GM12801 (cell line): ENCODE data around the gene UNC13C.

ENCODE experiments used
- TF ChIP-seq, protein P1 (sequence below): IDR thresholded peaks from one replicate; pipeline ENCODE4 v1.5.1; 2011; ENCODE audit warnings: control low read depth; ENCODE audit not compliant: insufficient read length; ENCODE audit errors: extremely low read depth

The UNC13C gene

GRCh38 chr15:53974813-53975212 is 3.4 kb upstream of the UNC13C start:
- TF ChIP-seq, protein P1, sequence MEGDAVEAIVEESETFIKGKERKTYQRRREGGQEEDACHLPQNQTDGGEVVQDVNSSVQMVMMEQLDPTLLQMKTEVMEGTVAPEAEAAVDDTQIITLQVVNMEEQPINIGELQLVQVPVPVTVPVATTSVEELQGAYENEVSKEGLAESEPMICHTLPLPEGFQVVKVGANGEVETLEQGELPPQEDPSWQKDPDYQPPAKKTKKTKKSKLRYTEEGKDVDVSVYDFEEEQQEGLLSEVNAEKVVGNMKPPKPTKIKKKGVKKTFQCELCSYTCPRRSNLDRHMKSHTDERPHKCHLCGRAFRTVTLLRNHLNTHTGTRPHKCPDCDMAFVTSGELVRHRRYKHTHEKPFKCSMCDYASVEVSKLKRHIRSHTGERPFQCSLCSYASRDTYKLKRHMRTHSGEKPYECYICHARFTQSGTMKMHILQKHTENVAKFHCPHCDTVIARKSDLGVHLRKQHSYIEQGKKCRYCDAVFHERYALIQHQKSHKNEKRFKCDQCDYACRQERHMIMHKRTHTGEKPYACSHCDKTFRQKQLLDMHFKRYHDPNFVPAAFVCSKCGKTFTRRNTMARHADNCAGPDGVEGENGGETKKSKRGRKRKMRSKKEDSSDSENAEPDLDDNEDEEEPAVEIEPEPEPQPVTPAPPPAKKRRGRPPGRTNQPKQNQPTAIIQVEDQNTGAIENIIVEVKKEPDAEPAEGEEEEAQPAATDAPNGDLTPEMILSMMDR = no peak

- TF ChIP-seq, protein P1 = no peak
These were observed 1.3 kb upstream of the UNC13C start for GRCh38 chr15:53976844-53977392.

- TF ChIP-seq, protein P1 = no peak
These were observed 979 bp downstream of the UNC13C start for GRCh38 chr15:53979051-53979788.

GRCh38 chr15:53980021-53980420 is 1.8 kb downstream of the UNC13C start:
- TF ChIP-seq, protein P1 = no peak

DNA sequence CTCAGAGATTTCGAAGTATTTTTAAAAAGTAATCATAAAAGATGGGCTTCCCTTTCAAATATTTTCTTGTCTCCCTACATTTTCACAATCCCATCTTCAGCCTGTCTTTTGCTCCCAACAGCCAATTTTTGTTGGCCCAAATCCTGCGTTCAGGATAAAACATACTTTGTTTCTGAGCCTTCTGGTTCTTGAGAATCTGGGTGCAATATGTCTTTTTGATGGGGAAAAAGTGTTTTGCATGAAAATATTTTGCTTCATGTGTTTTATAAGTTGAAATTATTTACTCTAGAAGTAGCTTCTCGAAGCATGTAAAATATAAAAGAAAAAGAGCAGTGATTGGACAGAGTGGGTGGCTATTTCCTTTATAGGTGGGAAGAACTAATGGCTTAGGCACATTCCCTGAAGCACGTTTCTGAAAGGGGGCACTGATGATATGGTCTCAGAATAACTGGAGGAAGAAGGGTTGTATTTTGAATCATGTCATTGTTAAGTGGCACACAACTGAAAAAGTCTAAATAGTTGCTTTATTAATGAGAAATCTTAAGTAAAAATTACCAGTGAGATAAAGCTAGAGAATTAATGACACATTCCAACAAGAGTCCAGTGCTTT is 3.9 kb downstream of the UNC13C start:
- TF ChIP-seq, protein P1 = no peak

DNA sequence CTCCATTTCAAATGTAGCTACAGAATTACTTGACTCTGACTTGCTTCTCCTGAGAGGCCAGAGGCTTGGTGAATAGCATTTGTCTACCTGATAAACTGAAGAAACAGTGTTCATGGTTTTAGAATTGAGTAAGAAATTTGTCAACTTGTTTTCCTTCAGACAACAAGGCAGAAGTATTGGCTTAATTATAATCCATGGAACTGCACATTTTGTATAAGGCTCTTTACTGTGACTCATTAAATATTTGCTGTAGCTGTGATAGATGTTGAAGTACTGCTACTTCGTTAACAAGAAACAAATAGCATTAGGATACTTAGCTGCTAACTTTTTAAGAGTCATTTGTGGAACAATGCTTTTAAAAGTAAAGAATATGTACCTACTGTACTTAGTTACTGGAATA is 4.6 kb downstream of the UNC13C start:
- TF ChIP-seq, protein P1 = no peak

DNA sequence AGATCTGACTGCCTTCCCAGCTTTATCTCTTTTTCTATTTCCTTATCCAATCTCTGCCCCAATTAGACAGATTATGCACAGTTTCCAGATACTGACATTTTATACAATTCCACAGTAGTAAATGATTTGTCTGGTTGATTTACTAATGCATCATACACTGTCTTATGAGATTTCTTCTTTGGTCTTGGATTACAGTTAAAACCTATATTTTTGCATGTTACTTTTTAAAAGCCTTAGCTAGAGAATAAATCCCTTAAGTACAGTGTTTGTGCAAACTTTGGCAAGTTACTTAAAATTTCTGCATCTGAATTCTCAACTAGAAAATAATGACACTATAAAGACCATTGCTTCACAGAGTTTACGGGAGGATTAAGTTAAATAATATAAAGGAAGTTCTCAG is 6.0 kb downstream of the UNC13C start:
- TF ChIP-seq, protein P1 = no peak
